Smooth muscle cell (in vitro differentiated cells): ENCODE results near the gene MRPL55. TPM values are rescaled to one million over a fixed set of nuclear protein-coding genes. Genes with fewer than 3 reads are reported as not detected.

Source experiments
- DNase-seq: peaks from one replicate; lab custom pipeline; 2025; ENCODE audit not compliant: unreplicated experiment; lab: John Stamatoyannopoulos, UW
- H2AFZ ChIP-seq: fragments of 200-600 bp; sonication (generic); 2 replicates; pipeline ENCODE4 v1.6.0; 2016; ENCODE audit warnings: antibody characterized with exemption, low read depth, mild to moderate bottlenecking
- H3F3A ChIP-seq: fragments of 200-600 bp; sonication (generic); 2 replicates; pipeline ENCODE4 v1.6.0; 2017; ENCODE audit warnings: antibody characterized with exemption, low read depth
- H3K27ac ChIP-seq: fragments of 200-600 bp; sonication (generic); 2 replicates; pipeline ENCODE4 v1.5.1; 2016; ENCODE audit warnings: low read depth, mild to moderate bottlenecking
- H3K27me3 ChIP-seq: fragments of 200-600 bp; sonication (generic); 2 replicates; pipeline ENCODE4 v1.6.1; 2016; ENCODE audit warnings: low read depth, mild to moderate bottlenecking
- H3K36me3 ChIP-seq: fragments of 200-600 bp; sonication (generic); 2 replicates; pipeline ENCODE4 v1.5.1; 2016; ENCODE audit warnings: low read depth
- H3K4me1 ChIP-seq: fragments of 200-600 bp; sonication (generic); 2 replicates; pipeline ENCODE4 v1.5.1; 2016; ENCODE audit warnings: low read depth
- H3K4me2 ChIP-seq: fragments of 200-600 bp; sonication (generic); 2 replicates; pipeline ENCODE4 v1.6.0; 2016; ENCODE audit warnings: mild to moderate bottlenecking
- H3K4me3 ChIP-seq: fragments of 200-600 bp; sonication (generic); 2 replicates; pipeline ENCODE4 v1.5.1; 2016; ENCODE audit warnings: mild to moderate bottlenecking
- H3K79me2 ChIP-seq: fragments of 200-600 bp; sonication (generic); 2 replicates; pipeline ENCODE4 v1.6.0; 2016; ENCODE audit warnings: low read depth, mild to moderate bottlenecking
- H3K9ac ChIP-seq: fragments of 200-600 bp; sonication (generic); 2 replicates; pipeline ENCODE4 v1.6.0; 2016; ENCODE audit warnings: low read depth
- H3K9me3 ChIP-seq: fragments of 200-600 bp; sonication (generic); replicated peaks from 2 replicates; pipeline ENCODE4 v1.5.1; 2016; ENCODE audit warnings: low read depth
- H4K20me1 ChIP-seq: fragments of 200-600 bp; sonication (generic); 2 replicates; pipeline ENCODE4 v1.6.0; 2016; ENCODE audit warnings: low read depth
- CTCF ChIP-seq: fragments of 200-600 bp; sonication (generic); IDR thresholded peaks from 2 replicates; pipeline ENCODE4 v1.5.1; 2017; ENCODE audit warnings: borderline replicate concordance, mild to moderate bottlenecking, antibody characterized with exemption; ENCODE audit not compliant: insufficient read depth, poor library complexity, severe bottlenecking
- WGBS: methylation state at CpG from one replicate; pipeline ENCODE4 v1.1.7; 2016; ENCODE audit warnings: low lambda C conversion rate; 5-methylcytosine and 5-hydroxymethylcytosine counted together
- polyA plus RNA-seq: library from polyadenylated mRNA; unstranded; fragments of >200 nt; fragmentation: Nextera tagmentation; extraction: Ambion mirVana; gene quantifications from 2 replicates; pipeline ENCODE4 v1.2.1, GENCODE V29; 2016
- total RNA-seq: library from RNA; depleted of rRNA; stranded (reverse); fragments of >200 nt; gene quantifications from 2 replicates; pipeline ENCODE4 v1.2.3, GENCODE V29; 2014

MRPL55 gene
- total and polyA plus RNA-seq, 2 experiments from 2014 or later: 83.4 to 178 TPM

GRCh38 chr1:228062812-228063211 is 46.3 kb downstream of the MRPL55 start:
- peaks cover 44% of the 10 kb centered on the region for H3K27me3 ChIP-seq
- H3K27ac ChIP-seq: no peak overlapping the region
- H3K36me3 ChIP-seq: no peaks in the 10 kb centered on the region
- no peaks in the 10 kb centered on the region for H3K79me2 ChIP-seq
- no peak overlapping the region for H3K4me2 ChIP-seq
- no peak overlapping the region for H3K9ac ChIP-seq
- no peaks in the 10 kb centered on the region for H3F3A ChIP-seq
- no peaks in the 10 kb centered on the region for H4K20me1 ChIP-seq
- H3K4me3 ChIP-seq: no peak overlapping the region
- no peak for DNase-seq
- 77% methylated on average over 4 of the region's 4 CpGs for WGBS
- no peak overlapping the region for H2AFZ ChIP-seq
- no peaks in the 10 kb centered on the region for H3K9me3 ChIP-seq
- TF ChIP-seq CTCF: no peak
- peaks cover 7% of the 10 kb centered on the region for H3K4me1 ChIP-seq

DNA sequence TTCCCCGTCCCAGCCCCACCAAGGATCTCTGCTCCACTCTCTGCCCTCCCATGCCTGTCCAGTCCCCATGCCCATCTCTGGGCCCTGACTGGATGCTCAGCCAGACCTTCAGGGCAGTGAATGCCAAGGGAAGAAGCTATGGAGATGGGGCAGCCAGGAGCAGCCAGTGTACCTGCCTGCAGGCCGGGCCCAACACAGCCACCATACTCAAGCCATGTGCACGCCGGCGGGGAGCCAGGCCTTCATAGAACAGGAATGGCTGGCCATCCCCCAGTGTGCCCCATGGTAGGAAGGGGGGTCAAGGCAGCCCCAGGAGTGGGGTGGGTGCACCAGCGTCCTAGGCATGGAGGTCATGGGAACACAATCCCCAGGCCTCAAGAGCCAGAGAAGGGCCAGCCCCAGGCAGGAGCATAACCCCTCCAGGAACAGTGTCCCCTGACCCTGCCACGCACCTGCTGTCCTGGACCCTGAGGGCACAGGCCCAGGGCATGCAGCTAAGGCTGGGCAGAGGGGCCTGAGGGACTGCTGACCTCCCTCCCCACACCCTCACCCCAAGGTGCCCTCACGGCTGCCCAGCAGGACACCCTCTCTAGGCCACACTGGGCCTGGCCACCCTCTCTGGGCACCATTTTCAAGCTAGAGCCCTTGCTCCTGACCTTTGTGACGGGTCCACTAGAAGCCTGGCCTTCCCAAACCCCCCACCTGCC is 46.9 kb downstream of the MRPL55 start:
- Histone ChIP-seq H4K20me1 (no peaks in the 10 kb centered on the region), H3K4me2 (no peak overlapping the region), H3K79me2 (no peaks in the 10 kb centered on the region), H3K36me3 (no peaks in the 10 kb centered on the region), H3K9me3 (no peaks in the 10 kb centered on the region), H3K27me3 (peaks cover 47% of the 10 kb centered on the region), H3K27ac (no peak overlapping the region), H3F3A (no peaks in the 10 kb centered on the region), H3K4me3 (no peak overlapping the region), H3K4me1 (peaks cover 7% of the 10 kb centered on the region), H2AFZ (no peak overlapping the region), H3K9ac (no peak overlapping the region)
- no peak for DNase-seq
- 91% methylated on average over 9 of the region's 9 CpGs for WGBS
- no peak for TF ChIP-seq CTCF

DNA sequence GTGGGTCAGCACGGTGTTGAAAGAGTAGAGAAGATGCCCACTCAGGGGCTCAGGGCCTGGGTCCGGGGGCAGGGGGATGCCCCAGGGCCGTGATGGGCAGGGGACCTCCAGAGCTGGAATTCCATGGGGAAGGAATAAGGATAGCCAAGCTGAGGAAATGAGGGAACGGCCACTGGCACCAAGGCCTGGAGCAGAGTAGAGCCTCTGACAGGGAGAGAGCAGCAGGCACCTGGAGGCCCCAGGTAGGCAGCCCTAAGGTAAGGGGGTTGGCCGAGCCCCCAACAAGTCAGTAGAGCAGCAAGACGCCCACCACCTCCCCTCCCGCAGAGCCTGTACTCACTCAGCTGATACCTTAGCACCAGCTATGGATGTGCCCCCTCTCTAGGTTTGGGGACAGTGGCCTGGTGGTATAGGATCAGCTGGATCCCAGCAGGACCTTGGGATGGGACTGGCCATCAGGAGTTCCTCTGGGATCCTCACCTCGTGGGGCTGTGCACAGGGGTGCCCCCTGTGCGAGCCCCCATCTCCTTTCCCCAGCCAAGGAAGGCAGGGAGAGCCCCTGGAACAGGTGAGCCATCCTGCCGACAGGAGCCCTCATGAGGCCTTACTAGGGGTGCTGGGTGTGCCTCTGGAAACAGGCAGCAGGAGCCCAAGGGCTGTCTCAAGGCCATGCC is 47.6 kb downstream of the MRPL55 start:
- Histone ChIP-seq H4K20me1 (no peaks in the 10 kb centered on the region), H3K9ac (no peak overlapping the region), H3K4me1 (peaks cover 7% of the 10 kb centered on the region), H3K9me3 (no peaks in the 10 kb centered on the region), H3K4me2 (no peak overlapping the region), H3K27me3 (peaks cover 48% of the 10 kb centered on the region), H3F3A (no peaks in the 10 kb centered on the region), H3K4me3 (no peak overlapping the region), H3K36me3 (no peaks in the 10 kb centered on the region), H2AFZ (no peak overlapping the region), H3K79me2 (no peaks in the 10 kb centered on the region), H3K27ac (no peak overlapping the region)
- DNase-seq: no peak
- WGBS: 93% methylated on average over 10 of the region's 10 CpGs
- no peak for TF ChIP-seq CTCF
